ENCODE data around the gene RGS3.

GRCh38 chr9:113583511-113584427 is 120.2 kb downstream of the RGS3 start:
- TF ChIP-seq, protein P1, sequence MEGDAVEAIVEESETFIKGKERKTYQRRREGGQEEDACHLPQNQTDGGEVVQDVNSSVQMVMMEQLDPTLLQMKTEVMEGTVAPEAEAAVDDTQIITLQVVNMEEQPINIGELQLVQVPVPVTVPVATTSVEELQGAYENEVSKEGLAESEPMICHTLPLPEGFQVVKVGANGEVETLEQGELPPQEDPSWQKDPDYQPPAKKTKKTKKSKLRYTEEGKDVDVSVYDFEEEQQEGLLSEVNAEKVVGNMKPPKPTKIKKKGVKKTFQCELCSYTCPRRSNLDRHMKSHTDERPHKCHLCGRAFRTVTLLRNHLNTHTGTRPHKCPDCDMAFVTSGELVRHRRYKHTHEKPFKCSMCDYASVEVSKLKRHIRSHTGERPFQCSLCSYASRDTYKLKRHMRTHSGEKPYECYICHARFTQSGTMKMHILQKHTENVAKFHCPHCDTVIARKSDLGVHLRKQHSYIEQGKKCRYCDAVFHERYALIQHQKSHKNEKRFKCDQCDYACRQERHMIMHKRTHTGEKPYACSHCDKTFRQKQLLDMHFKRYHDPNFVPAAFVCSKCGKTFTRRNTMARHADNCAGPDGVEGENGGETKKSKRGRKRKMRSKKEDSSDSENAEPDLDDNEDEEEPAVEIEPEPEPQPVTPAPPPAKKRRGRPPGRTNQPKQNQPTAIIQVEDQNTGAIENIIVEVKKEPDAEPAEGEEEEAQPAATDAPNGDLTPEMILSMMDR (conservative IDR thresholded peaks at IDR 0.05), result no peak
- TF ChIP-seq ZFX (IDR thresholded peaks at IDR 0.05), result no peak
